ENCODE measurements around the gene ABCF2. TPM values are rescaled to one million over a fixed set of nuclear protein-coding genes. Genes with fewer than 3 reads are reported as not detected.

Gene ABCF2
- total and polyA plus RNA-seq, 2 donors (not counting 1 experiment from before 2014, with no cell fraction given), result 16.1 to 30.2 TPM

GRCh38 chr7:151185762-151186639 lies 41.0 kb downstream of the ABCF2 start:
- POLR2A ChIA-PET, result no interaction called here
- Histone ChIP-seq H3K4me3 (ENCODE audit: control extremely low read depth in 1 of 5, extremely low read depth in 1 of 5, insufficient read depth in 1 of 5, low read depth in 2 of 5, low read length in 4 of 5) (no peak overlapping the region), H3K9ac (ENCODE audit: low read length) (no peak overlapping the region), H3K9me3 (ENCODE audit: control extremely low read depth in 1 of 3, control insufficient read depth in 2 of 3, insufficient read depth in 1 of 3, low read length in 2 of 3) (no peaks in the 10 kb centered on the region), H3K79me2 (ENCODE audit: control insufficient read depth, insufficient read depth, low read length) (no peaks in the 10 kb centered on the region), H2AFZ (ENCODE audit: insufficient read depth, low read depth, low read length, poor library complexity, severe bottlenecking) (no peak overlapping the region), H3K27me3 (replicated peaks in 1 of 4; ENCODE audit: control extremely low read depth in 1 of 4, control insufficient read depth in 3 of 4, insufficient read depth in 4 of 4, low read length in 3 of 4) (peaks cover 0 to 7% (median 0%) of the 10 kb centered on the region in 4 experiments), H3K4me1 (ENCODE audit: control insufficient read depth in 2 of 2, insufficient read depth in 2 of 2, low read length in 2 of 2) (no peaks in the 10 kb centered on the region), H4K20me1 (ENCODE audit: control insufficient read depth, insufficient read depth, low read length, poor library complexity, severe bottlenecking) (no peaks in the 10 kb centered on the region), H3K4me2 (replicated peaks; ENCODE audit: low read depth, low read length, poor library complexity, severe bottlenecking) (no peak overlapping the region), H3K36me3 (replicated peaks in 1 of 2; ENCODE audit: control extremely low read depth in 1 of 2, control insufficient read depth in 1 of 2, extremely low read depth in 1 of 2, insufficient read depth in 2 of 2, low read length in 1 of 2) (no peaks in the 10 kb centered on the region), H3K27ac (ENCODE audit: low read length in 2 of 2) (no peak overlapping the region)
- CTCF ChIA-PET, result no interaction called here
- H3K27ac Mint-ChIP-seq, result no peak overlapping the region
- H3K9me3 Mint-ChIP-seq (ENCODE audit: insufficient read depth), result no peaks in the 10 kb centered on the region
- WGBS (ENCODE audit: insufficient coverage), result 93% methylated on average over 15 of the region's 16 CpGs
- peaks cover 4% of the 10 kb centered on the region for H3K4me1 Mint-ChIP-seq
- intact Hi-C loops (cut with micrococcal nuclease), result no loop called here
- DNase-seq, result no peak
- H3K4me3 Mint-ChIP-seq, result no peak overlapping the region
- ATAC-seq (ENCODE audit: low read depth), result no peak
- peaks cover 28% of the 10 kb centered on the region for H3K27me3 Mint-ChIP-seq
- no peak for TF ChIP-seq CTCF (IDR thresholded peaks at IDR 0.05)
- no peak for TF ChIP-seq EZH2 (IDR thresholded peaks at IDR 0.05; ENCODE audit: borderline replicate concordance, insufficient read depth, low read depth, low read length, poor library complexity, severe bottlenecking)

- H3K9ac ChIP-seq (ENCODE audit: low read length), result no peak overlapping the region
Measured at GRCh38 chr7:151181011-151181431, 46.0 kb downstream of the ABCF2 start.

More at GRCh38 chr7:151181011-151181431, 46.0 kb downstream of the ABCF2 start:
- Histone ChIP-seq H3K27ac (ENCODE audit: low read length in 2 of 2) (no peak overlapping the region), H3K36me3 (replicated peaks in 1 of 2; ENCODE audit: control extremely low read depth in 1 of 2, control insufficient read depth in 1 of 2, extremely low read depth in 1 of 2, insufficient read depth in 2 of 2, low read length in 1 of 2) (no peaks in the 10 kb centered on the region), H2AFZ (ENCODE audit: insufficient read depth, low read depth, low read length, poor library complexity, severe bottlenecking) (no peak overlapping the region), H3K27me3 (replicated peaks in 1 of 4; ENCODE audit: control extremely low read depth in 1 of 4, control insufficient read depth in 3 of 4, insufficient read depth in 4 of 4, low read length in 3 of 4) (peaks cover 0 to 5% (median 1%) of the 10 kb centered on the region in 4 experiments), H3K4me2 (replicated peaks; ENCODE audit: low read depth, low read length, poor library complexity, severe bottlenecking) (no peak overlapping the region), H3K4me3 (ENCODE audit: control extremely low read depth in 1 of 5, extremely low read depth in 1 of 5, insufficient read depth in 1 of 5, low read depth in 2 of 5, low read length in 4 of 5) (no peak overlapping the region), H3K9me3 (ENCODE audit: control extremely low read depth in 1 of 3, control insufficient read depth in 2 of 3, insufficient read depth in 1 of 3, low read length in 2 of 3) (no peaks in the 10 kb centered on the region), H3K4me1 (ENCODE audit: control insufficient read depth in 2 of 2, insufficient read depth in 2 of 2, low read length in 2 of 2) (no peaks in the 10 kb centered on the region), H3K79me2 (ENCODE audit: control insufficient read depth, insufficient read depth, low read length) (no peaks in the 10 kb centered on the region), H4K20me1 (ENCODE audit: control insufficient read depth, insufficient read depth, low read length, poor library complexity, severe bottlenecking) (no peaks in the 10 kb centered on the region)
- 94% methylated on average over 19 of the region's 22 CpGs for WGBS (ENCODE audit: insufficient coverage)
- no peak overlapping the region for H3K4me3 Mint-ChIP-seq
- DNase-seq, result no peak
- H3K9me3 Mint-ChIP-seq (ENCODE audit: insufficient read depth), result no peaks in the 10 kb centered on the region
- intact Hi-C loops (cut with micrococcal nuclease), result no loop called here
- H3K27me3 Mint-ChIP-seq, result peaks cover 39% of the 10 kb centered on the region
- no peak overlapping the region for H3K27ac Mint-ChIP-seq
- ChIA-PET POLR2A (no interaction called here), CTCF (interaction anchor here (0.6 kb wide), 1 partner anchor 9 kb away, joined by 4 read pairs; no protein-coding TSS in a partner anchor)
- no peak for ATAC-seq (ENCODE audit: low read depth)
- no peak for TF ChIP-seq CTCF (IDR thresholded peaks at IDR 0.05)
- TF ChIP-seq EZH2 (IDR thresholded peaks at IDR 0.05; ENCODE audit: borderline replicate concordance, insufficient read depth, low read depth, low read length, poor library complexity, severe bottlenecking), result no peak
- no peaks in the 10 kb centered on the region for H3K4me1 Mint-ChIP-seq
